Neutrophil (primary cell): Measurements from ENCODE around the gene CROCC.

Source experiments
- H3K27ac ChIP-seq: fragments of 200-600 bp; sonication (generic); 2 replicates; pipeline ENCODE4 v1.5.1; 2016; ENCODE audit warnings: mild to moderate bottlenecking, moderate library complexity
- H3K27me3 ChIP-seq: fragments of 200-600 bp; sonication (generic); 2 replicates; pipeline ENCODE4 v1.6.0; 2016; ENCODE audit warnings: mild to moderate bottlenecking
- H3K36me3 ChIP-seq: fragments of 200-600 bp; sonication (generic); 2 replicates; pipeline ENCODE4 v1.5.1; 2017
- H3K4me1 ChIP-seq, 2 experiments: fragments of 200-600 bp in 1 of 2; sonication (generic) in 1 of 2; 1 replicate in 1 of 2; 2 replicates in 1 of 2; pipeline versions ENCODE4 v1.5.1 to v1.6.1; 2013 to 2016; ENCODE audit warnings: low read depth in 1 of 2, low read length in 1 of 2, mild to moderate bottlenecking in 1 of 2, moderate library complexity in 1 of 2; ENCODE audit not compliant: control insufficient read depth in 1 of 2, insufficient read depth in 1 of 2
- H3K4me3 ChIP-seq, 2 experiments: fragments of 200-600 bp in 1 of 2; sonication (generic) in 1 of 2; 1 replicate in 1 of 2; 2 replicates in 1 of 2; pipeline ENCODE4 v1.5.1; 2013 to 2016; ENCODE audit warnings: low read depth in 1 of 2, low read length in 1 of 2, mild to moderate bottlenecking in 1 of 2, moderate library complexity in 1 of 2
- H3K9me3 ChIP-seq: fragments of 200-600 bp; sonication (generic); 2 replicates; pipeline ENCODE4 v1.5.1; 2016
- TF ChIP-seq, protein P1 (sequence below): fragments of 200-600 bp; sonication (generic); IDR thresholded peaks from 2 replicates; pipeline ENCODE4 v1.5.1; 2016; ENCODE audit warnings: antibody characterized with exemption

Gene CROCC

DNA sequence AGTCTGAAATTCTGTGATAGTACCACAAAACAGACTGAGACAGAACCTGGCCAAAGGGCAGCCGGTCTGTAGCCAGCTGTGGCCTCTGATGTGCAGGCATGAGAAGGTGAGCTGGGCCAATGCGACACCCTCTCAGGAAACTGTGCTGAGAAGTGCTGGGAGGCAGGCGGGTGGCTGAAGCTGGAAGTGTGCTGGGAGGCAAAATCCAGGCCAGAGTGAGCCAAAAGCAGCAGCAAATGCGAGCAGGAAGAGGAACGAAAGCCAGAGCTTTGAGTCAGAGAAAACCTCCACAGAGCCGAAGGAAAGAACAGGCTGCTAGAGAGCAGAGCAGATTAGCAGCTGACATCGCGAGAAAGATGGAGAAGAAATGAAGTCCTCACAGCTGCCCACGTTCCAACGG is 100.2 kb downstream of the CROCC start:
- Histone ChIP-seq H3K36me3 (peaks cover 90% of the 10 kb centered on the region), H3K9me3 (no peaks in the 10 kb centered on the region), H3K4me1 (peaks cover 9 to 11% of the 10 kb centered on the region in 2 experiments), H3K27ac (no peak overlapping the region), H3K4me3 (no peak overlapping the region), H3K27me3 (no peaks in the 10 kb centered on the region)
- TF ChIP-seq, protein P1, sequence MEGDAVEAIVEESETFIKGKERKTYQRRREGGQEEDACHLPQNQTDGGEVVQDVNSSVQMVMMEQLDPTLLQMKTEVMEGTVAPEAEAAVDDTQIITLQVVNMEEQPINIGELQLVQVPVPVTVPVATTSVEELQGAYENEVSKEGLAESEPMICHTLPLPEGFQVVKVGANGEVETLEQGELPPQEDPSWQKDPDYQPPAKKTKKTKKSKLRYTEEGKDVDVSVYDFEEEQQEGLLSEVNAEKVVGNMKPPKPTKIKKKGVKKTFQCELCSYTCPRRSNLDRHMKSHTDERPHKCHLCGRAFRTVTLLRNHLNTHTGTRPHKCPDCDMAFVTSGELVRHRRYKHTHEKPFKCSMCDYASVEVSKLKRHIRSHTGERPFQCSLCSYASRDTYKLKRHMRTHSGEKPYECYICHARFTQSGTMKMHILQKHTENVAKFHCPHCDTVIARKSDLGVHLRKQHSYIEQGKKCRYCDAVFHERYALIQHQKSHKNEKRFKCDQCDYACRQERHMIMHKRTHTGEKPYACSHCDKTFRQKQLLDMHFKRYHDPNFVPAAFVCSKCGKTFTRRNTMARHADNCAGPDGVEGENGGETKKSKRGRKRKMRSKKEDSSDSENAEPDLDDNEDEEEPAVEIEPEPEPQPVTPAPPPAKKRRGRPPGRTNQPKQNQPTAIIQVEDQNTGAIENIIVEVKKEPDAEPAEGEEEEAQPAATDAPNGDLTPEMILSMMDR, result no peak
